Hepatocyte (in vitro differentiated cells): Measurements from ENCODE around the gene HSF2. TPM values are rescaled to one million over a fixed set of nuclear protein-coding genes. Genes with fewer than 3 reads are reported as not detected.

ENCODE experiments used
- DNase-seq: peaks from one replicate; pipeline ENCODE4 v3.0.0-alpha.2; 2016; ENCODE audit warnings: low spot score
- H2AFZ ChIP-seq: fragments of 200-600 bp; sonication (generic); 2 replicates; pipeline ENCODE4 v1.6.0; 2016; ENCODE audit warnings: antibody characterized with exemption, mild to moderate bottlenecking
- H3K27ac ChIP-seq: fragments of 200-600 bp; sonication (generic); 2 replicates; pipeline ENCODE4 v1.5.1; 2016; ENCODE audit warnings: mild to moderate bottlenecking
- H3K27me3 ChIP-seq: fragments of 200-600 bp; sonication (generic); 2 replicates; pipeline ENCODE4 v1.6.1; 2016
- H3K36me3 ChIP-seq: fragments of 200-600 bp; sonication (generic); replicated peaks from 2 replicates; pipeline ENCODE4 v1.5.1; 2016; ENCODE audit warnings: low read depth; ENCODE audit not compliant: insufficient read depth
- H3K4me1 ChIP-seq: fragments of 200-600 bp; sonication (generic); 2 replicates; pipeline ENCODE4 v1.5.1; 2016; ENCODE audit warnings: mild to moderate bottlenecking, moderate library complexity; ENCODE audit not compliant: insufficient read depth
- H3K4me2 ChIP-seq: fragments of 200-600 bp; sonication (generic); 2 replicates; pipeline ENCODE4 v1.6.0; 2016
- H3K4me3 ChIP-seq: fragments of 200-600 bp; sonication (generic); 2 replicates; pipeline ENCODE4 v1.5.1; 2016; ENCODE audit warnings: mild to moderate bottlenecking
- H3K79me2 ChIP-seq: fragments of 200-600 bp; sonication (generic); 2 replicates; pipeline ENCODE4 v1.6.0; 2017; ENCODE audit warnings: mild to moderate bottlenecking
- H3K9me2 ChIP-seq: fragments of 200-600 bp; sonication (generic); replicated peaks from 2 replicates; pipeline ENCODE4 v1.6.0; 2017; ENCODE audit warnings: mild to moderate bottlenecking; ENCODE audit not compliant: insufficient read depth
- H3K9me3 ChIP-seq: fragments of 200-600 bp; sonication (generic); 2 replicates; pipeline ENCODE4 v1.5.1; 2016; ENCODE audit warnings: low read depth, mild to moderate bottlenecking
- H4K20me1 ChIP-seq: fragments of 200-600 bp; sonication (generic); 2 replicates; pipeline ENCODE4 v1.6.0; 2016; ENCODE audit warnings: mild to moderate bottlenecking; ENCODE audit not compliant: insufficient read depth, poor library complexity, severe bottlenecking
- EZH2 ChIP-seq: fragments of 200-600 bp; sonication (generic); IDR thresholded peaks from 2 replicates; pipeline ENCODE4 v1.6.1; 2016; ENCODE audit warnings: antibody characterized with exemption, mild to moderate bottlenecking, borderline replicate concordance
- EZH2phosphoT487 ChIP-seq: fragments of 200-600 bp; sonication (generic); IDR thresholded peaks from one replicate; pipeline ENCODE4 v1.6.1; 2018; ENCODE audit warnings: antibody characterized with exemption, mild to moderate bottlenecking, low read depth, moderate library complexity; ENCODE audit not compliant: unreplicated experiment, severe bottlenecking
- WGBS: methylation state at CpG from one replicate; pipeline ENCODE4 v1.1.6; 2016; ENCODE audit warnings: low lambda C conversion rate; ENCODE audit errors: missing lambda C conversion rate; 5-methylcytosine and 5-hydroxymethylcytosine counted together
- polyA plus RNA-seq: library from polyadenylated mRNA; unstranded; fragments of >200 nt; fragmentation: Nextera tagmentation; extraction: Ambion mirVana; gene quantifications from 2 replicates; pipeline ENCODE4 v1.2.1, GENCODE V29; 2016
- total RNA-seq: library from RNA; depleted of rRNA; stranded (reverse); fragments of >200 nt; gene quantifications from 2 replicates; pipeline ENCODE4 v1.2.3, GENCODE V29; 2014
- TF ChIP-seq, protein P1 (sequence below): fragments of 200-600 bp; sonication (generic); IDR thresholded peaks from 2 replicates; pipeline ENCODE4 v1.5.1; 2016; ENCODE audit warnings: antibody characterized with exemption, mild to moderate bottlenecking; ENCODE audit not compliant: poor library complexity

Gene HSF2
- total and polyA plus RNA-seq, 2 experiments from 2014 or later, result 14.5 to 37.9 TPM

DNA sequence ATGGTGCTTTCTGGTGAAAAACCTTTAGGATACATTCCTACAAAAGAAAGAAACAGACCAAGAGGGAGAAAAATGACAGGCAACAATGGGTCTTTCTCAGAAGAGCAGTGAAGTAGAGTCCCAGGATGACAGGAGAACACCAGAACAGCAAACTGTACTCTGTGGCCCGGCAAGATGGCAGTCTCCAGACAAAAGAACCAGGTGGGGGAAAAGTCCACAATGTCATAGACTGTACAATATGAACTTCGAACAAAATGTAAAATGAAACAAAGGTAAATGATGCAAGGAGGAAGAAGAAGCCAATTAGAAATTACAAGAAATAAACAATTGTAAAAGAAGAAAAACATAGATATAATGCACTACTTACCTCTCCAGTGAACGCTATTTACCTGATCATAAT is 23.2 kb upstream of the HSF2 start:
- 90% methylated on average over 3 of the region's 3 CpGs for WGBS
- no peak overlapping the region for H2AFZ ChIP-seq
- no peaks in the 10 kb centered on the region for H4K20me1 ChIP-seq
- H3K9me3 ChIP-seq, result no peaks in the 10 kb centered on the region
- H3K79me2 ChIP-seq, result no peaks in the 10 kb centered on the region
- H3K36me3 ChIP-seq, result no peaks in the 10 kb centered on the region
- H3K4me2 ChIP-seq, result no peak overlapping the region
- no peak overlapping the region for H3K27ac ChIP-seq
- no peak for TF ChIP-seq EZH2
- TF ChIP-seq, protein P1, sequence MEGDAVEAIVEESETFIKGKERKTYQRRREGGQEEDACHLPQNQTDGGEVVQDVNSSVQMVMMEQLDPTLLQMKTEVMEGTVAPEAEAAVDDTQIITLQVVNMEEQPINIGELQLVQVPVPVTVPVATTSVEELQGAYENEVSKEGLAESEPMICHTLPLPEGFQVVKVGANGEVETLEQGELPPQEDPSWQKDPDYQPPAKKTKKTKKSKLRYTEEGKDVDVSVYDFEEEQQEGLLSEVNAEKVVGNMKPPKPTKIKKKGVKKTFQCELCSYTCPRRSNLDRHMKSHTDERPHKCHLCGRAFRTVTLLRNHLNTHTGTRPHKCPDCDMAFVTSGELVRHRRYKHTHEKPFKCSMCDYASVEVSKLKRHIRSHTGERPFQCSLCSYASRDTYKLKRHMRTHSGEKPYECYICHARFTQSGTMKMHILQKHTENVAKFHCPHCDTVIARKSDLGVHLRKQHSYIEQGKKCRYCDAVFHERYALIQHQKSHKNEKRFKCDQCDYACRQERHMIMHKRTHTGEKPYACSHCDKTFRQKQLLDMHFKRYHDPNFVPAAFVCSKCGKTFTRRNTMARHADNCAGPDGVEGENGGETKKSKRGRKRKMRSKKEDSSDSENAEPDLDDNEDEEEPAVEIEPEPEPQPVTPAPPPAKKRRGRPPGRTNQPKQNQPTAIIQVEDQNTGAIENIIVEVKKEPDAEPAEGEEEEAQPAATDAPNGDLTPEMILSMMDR, result no peak
- no peak for TF ChIP-seq EZH2phosphoT487
- H3K9me2 ChIP-seq, result no peaks in the 10 kb centered on the region
- H3K4me3 ChIP-seq, result no peak overlapping the region
- DNase-seq, result no peak
- H3K27me3 ChIP-seq, result peaks cover 6% of the 10 kb centered on the region
- H3K4me1 ChIP-seq, result no peaks in the 10 kb centered on the region

DNA sequence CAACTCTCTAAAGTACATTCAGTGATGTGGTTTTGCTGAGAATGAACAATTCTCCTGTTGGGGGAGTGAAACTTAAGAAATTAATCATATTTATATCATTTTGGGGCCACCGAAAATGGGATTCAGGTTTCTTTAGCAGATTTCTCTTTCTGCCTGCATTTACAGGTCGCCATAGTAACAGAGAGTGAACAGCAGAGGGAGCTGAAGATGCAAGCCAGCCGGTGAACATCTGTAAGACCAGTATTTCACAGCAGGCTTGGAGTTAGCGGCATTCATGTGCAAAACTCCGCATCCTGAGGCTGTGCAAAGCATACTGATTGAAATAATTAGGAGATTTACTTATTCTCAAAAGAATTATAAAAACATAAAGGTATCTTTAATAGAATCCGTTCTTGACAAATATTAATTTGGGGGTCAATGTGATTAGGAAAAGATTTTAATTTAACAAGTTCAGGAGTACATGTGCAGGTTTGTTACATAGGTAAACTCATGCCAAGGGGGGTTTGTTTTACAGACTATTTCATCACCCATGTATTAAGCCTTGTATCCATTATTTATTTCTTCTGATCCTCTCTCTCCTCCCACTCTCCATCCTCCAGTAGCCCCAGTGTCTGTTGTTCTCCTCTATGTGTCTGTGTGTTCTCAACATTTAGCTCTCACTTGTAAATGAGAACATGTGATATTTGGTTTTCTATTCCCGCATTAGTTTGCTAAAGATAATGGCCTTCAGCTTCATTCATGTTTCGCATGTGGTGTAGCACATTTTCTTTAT is 17.8 kb upstream of the HSF2 start:
- TF ChIP-seq EZH2 (no peak), EZH2phosphoT487 (no peak)
- TF ChIP-seq, protein P1, result peak; percentile 85
- Histone ChIP-seq H4K20me1 (no peaks in the 10 kb centered on the region), H3K79me2 (no peaks in the 10 kb centered on the region), H3K4me2 (no peak overlapping the region), H3K36me3 (no peaks in the 10 kb centered on the region), H3K4me1 (no peaks in the 10 kb centered on the region), H3K27me3 (no peaks in the 10 kb centered on the region), H3K9me3 (no peaks in the 10 kb centered on the region), H3K27ac (no peak overlapping the region), H2AFZ (no peak overlapping the region), H3K9me2 (no peaks in the 10 kb centered on the region), H3K4me3 (no peak overlapping the region)
- 23% methylated on average over 8 of the region's 8 CpGs for WGBS
- DNase-seq, result peak; percentile 84

DNA sequence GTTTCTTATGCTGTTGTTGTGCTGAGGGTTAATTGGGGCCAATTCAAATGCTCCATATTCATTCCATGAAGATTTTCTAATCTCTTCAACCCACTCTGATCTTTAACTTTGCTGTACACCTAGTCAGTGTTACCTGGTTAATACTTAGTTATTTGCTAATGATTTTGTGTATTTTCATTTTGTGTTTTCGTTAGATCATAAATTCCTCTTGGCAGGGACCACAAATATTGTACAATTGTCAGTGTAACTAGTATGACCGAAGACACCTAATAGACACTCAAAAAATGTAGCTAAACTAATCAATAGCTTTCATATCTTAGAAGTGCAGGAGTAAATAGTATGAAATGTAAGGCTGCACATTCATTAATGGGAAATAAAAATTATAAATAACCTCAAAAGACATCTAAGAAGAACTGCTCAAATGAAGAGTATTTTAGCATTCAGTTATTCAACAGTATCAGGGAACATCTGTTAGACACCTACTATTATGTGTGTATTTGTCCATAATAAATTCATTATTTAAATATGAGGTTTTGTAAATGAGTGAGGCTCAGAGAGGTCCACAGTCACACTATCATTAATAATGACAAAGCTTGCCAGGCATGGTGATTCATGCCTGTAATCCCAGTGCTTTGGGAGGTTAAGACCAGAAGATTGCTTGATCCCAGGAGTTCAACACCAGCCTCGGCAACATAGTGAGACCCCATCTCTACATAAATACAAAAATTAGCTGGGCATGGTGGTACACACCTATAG is 13.4 kb upstream of the HSF2 start:
- H3K27me3 ChIP-seq, result no peaks in the 10 kb centered on the region
- no peaks in the 10 kb centered on the region for H3K36me3 ChIP-seq
- no peak for DNase-seq
- no peak overlapping the region for H2AFZ ChIP-seq
- no peaks in the 10 kb centered on the region for H3K9me3 ChIP-seq
- H4K20me1 ChIP-seq, result no peaks in the 10 kb centered on the region
- 79% methylated on average over 3 of the region's 3 CpGs for WGBS
- TF ChIP-seq, protein P1, result no peak
- no peak for TF ChIP-seq EZH2phosphoT487
- no peak for TF ChIP-seq EZH2
- no peaks in the 10 kb centered on the region for H3K79me2 ChIP-seq
- no peaks in the 10 kb centered on the region for H3K9me2 ChIP-seq
- H3K4me1 ChIP-seq, result no peaks in the 10 kb centered on the region
- H3K27ac ChIP-seq, result no peak overlapping the region
- H3K4me3 ChIP-seq, result no peak overlapping the region
- H3K4me2 ChIP-seq, result no peak overlapping the region
